NCI-H510A treated with DMSO at 0.1 percent for 48 hours (cell line): Measurements from ENCODE around the gene GRHPR.
A peak's percentile ranks its signal among the peaks of the same experiment; 100 is the strongest.
"Not testable (repeated sequence)": the region's sequence is repeated elsewhere in the genome, so short reads cannot be mapped to it uniquely, and the experiment has no call there.

Source experiments
- DNase-seq: peaks from one replicate; lab custom pipeline; 2025; lab: John Stamatoyannopoulos, UW

Gene GRHPR

GRCh38 chr9:37422289-37423104 lies at the start of gene GRHPR:
GRHPR (plus strand) TSS chr9:37422696; CDS start chr9:37422751, 55 bp downstream.
- DNase-seq: peak; percentile 14

GRCh38 chr9:37372839-37373238 lies 49.7 kb upstream of the GRHPR start:
- DNase-seq: no peak

- DNase-seq: no peak
Measured at GRCh38 chr9:37373621-37374020, 48.9 kb upstream of the GRHPR start.

- DNase-seq: no peak
Measured at GRCh38 chr9:37374892-37375291, 47.6 kb upstream of the GRHPR start.

GRCh38 chr9:37377688-37378612 lies 44.5 kb upstream of the GRHPR start:
- DNase-seq: no peak

- DNase-seq: no peak
Measured at GRCh38 chr9:37378613-37379004, 43.9 kb upstream of the GRHPR start.

- no peak for DNase-seq
Measured at GRCh38 chr9:37379835-37380234, 42.7 kb upstream of the GRHPR start.

- DNase-seq: no peak
Measured at GRCh38 chr9:37380570-37380969, 41.9 kb upstream of the GRHPR start.

- DNase-seq: no peak
Measured at GRCh38 chr9:37381094-37381741, 41.3 kb upstream of the GRHPR start.

- DNase-seq: no peak
Measured at GRCh38 chr9:37382161-37382981, 40.1 kb upstream of the GRHPR start.

GRCh38 chr9:37382982-37383357 lies 39.5 kb upstream of the GRHPR start:
- no peak for DNase-seq

GRCh38 chr9:37383393-37383792 lies 39.1 kb upstream of the GRHPR start:
- DNase-seq: no peak

GRCh38 chr9:37383876-37384746 lies 38.4 kb upstream of the GRHPR start:
- no peak for DNase-seq

GRCh38 chr9:37385286-37385685 lies 37.2 kb upstream of the GRHPR start:
- DNase-seq: no peak

- DNase-seq: no peak
Measured at GRCh38 chr9:37386988-37387387, 35.5 kb upstream of the GRHPR start.

- no peak for DNase-seq
Measured at GRCh38 chr9:37390759-37391158, 31.7 kb upstream of the GRHPR start.

- DNase-seq: no peak
Measured at GRCh38 chr9:37392272-37392671, 30.2 kb upstream of the GRHPR start.

- no peak for DNase-seq
Measured at GRCh38 chr9:37395229-37395628, 27.3 kb upstream of the GRHPR start.

- no peak for DNase-seq
Measured at GRCh38 chr9:37395663-37396062, 26.8 kb upstream of the GRHPR start.

GRCh38 chr9:37397948-37398347 lies 24.5 kb upstream of the GRHPR start:
- DNase-seq: not testable (repeated sequence)
